ENCODE data around the gene PICALM. TPM values are rescaled to one million over a fixed set of nuclear protein-coding genes. Genes with fewer than 3 reads are reported as not detected.

Gene PICALM
- total and polyA plus RNA-seq, 4 donors: 19.3 to 317 (median 108) TPM

- Histone ChIP-seq H3K36me3 (ENCODE audit: control insufficient read depth in 4 of 4, insufficient read depth in 3 of 4, low read depth in 1 of 4, low read length in 3 of 4) (peaks cover 0 to 1% (median 0%) of the 10 kb centered on the region in 4 donors), H3K9me3 (ENCODE audit: control insufficient read depth in 4 of 4, low read length in 3 of 4) (no peaks in the 10 kb centered on the region), H3K4me3 (ENCODE audit: low read depth in 1 of 3, low read length in 3 of 3) (no peak overlapping the region), H3K27ac (ENCODE audit: low read depth in 1 of 2, low read length in 2 of 2) (peak overlapping the region in 1 of 2 donors; percentile 23), H3K4me1 (ENCODE audit: control insufficient read depth in 4 of 4, insufficient read depth in 4 of 4, low read length in 3 of 4) (peaks cover 9 to 46% (median 31%) of the 10 kb centered on the region in 4 donors), H3K9ac (ENCODE audit: low read depth in 1 of 2, low read length in 2 of 2) (peak overlapping the region; percentile 27 to 62), H3K27me3 (ENCODE audit: control insufficient read depth in 4 of 4, insufficient read depth in 4 of 4, low read length in 3 of 4) (no peaks in the 10 kb centered on the region)
- TF ChIP-seq HNF4A (conservative IDR thresholded peaks at IDR 0.05) (no peak), JUND (IDR thresholded peaks at IDR 0.05) (no peak), EGR1 (IDR thresholded peaks at IDR 0.05; ENCODE audit: low read depth in 2 of 2) (no peak), RAD21 (IDR thresholded peaks at IDR 0.05) (no peak), REST (IDR thresholded peaks at IDR 0.05) (no peak), ZBTB33 (IDR thresholded peaks at IDR 0.05) (no peak), HNF4G (IDR thresholded peaks at IDR 0.05) (no peak), SP1 (IDR thresholded peaks at IDR 0.05) (no peak), TAF1 (conservative IDR thresholded peaks at IDR 0.05) (no peak), NR2F2 (IDR thresholded peaks at IDR 0.05) (no peak), MAX (IDR thresholded peaks at IDR 0.05) (no peak)
- WGBS: 21% methylated on average over 2 of the region's 2 CpGs
- DNase-seq (ENCODE audit: low spot score): no peak
These were observed 27.7 kb downstream of the PICALM start for GRCh38 chr11:86040919-86041850.

- TF ChIP-seq RXRA (IDR thresholded peaks at IDR 0.05): no peak
- TF ChIP-seq REST (IDR thresholded peaks at IDR 0.05): no peak
- TF ChIP-seq ATF3 (IDR thresholded peaks at IDR 0.05): no peak
- TF ChIP-seq ZBTB33 (IDR thresholded peaks at IDR 0.05): no peak
- TF ChIP-seq TAF1 (conservative IDR thresholded peaks at IDR 0.05): no peak
- TF ChIP-seq YY1 (IDR thresholded peaks at IDR 0.05): no peak
- TF ChIP-seq GABPA (IDR thresholded peaks at IDR 0.05 in 1 of 2, conservative IDR thresholded peaks at IDR 0.05 in 1 of 2): no peak
- H3K27me3 ChIP-seq (ENCODE audit: control insufficient read depth in 4 of 4, insufficient read depth in 4 of 4, low read length in 3 of 4): no peaks in the 10 kb centered on the region
- H3K4me1 ChIP-seq (ENCODE audit: control insufficient read depth in 4 of 4, insufficient read depth in 4 of 4, low read length in 3 of 4): peaks cover 5 to 46% (median 32%) of the 10 kb centered on the region in 4 donors
- no peak overlapping the region for H3K4me3 ChIP-seq (ENCODE audit: low read depth in 1 of 3, low read length in 3 of 3)
- peaks cover 0 to 1% (median 0%) of the 10 kb centered on the region in 4 donors for H3K36me3 ChIP-seq (ENCODE audit: control insufficient read depth in 4 of 4, insufficient read depth in 3 of 4, low read depth in 1 of 4, low read length in 3 of 4)
- DNase-seq (ENCODE audit: low spot score): no peak
- no peak overlapping the region for H3K9ac ChIP-seq (ENCODE audit: low read depth in 1 of 2, low read length in 2 of 2)
- no peak overlapping the region for H3K27ac ChIP-seq (ENCODE audit: low read depth in 1 of 2, low read length in 2 of 2)
- no peaks in the 10 kb centered on the region for H3K9me3 ChIP-seq (ENCODE audit: control insufficient read depth in 4 of 4, low read length in 3 of 4)
These were observed 29.8 kb downstream of the PICALM start for GRCh38 chr11:86039094-86039493.

Data from liver (tissue), 9 donors.